Heart right ventricle (tissue), 16 donors: ENCODE results near the gene KCNH1. TPM values are rescaled to one million over a fixed set of nuclear protein-coding genes. Genes with fewer than 3 reads are reported as not detected.

Experiments
- ATAC-seq, 8 donors: fragments of 200-7000 bp; cut with Tn5 transposase; one replicate each; pipeline ENCODE4 v1.9.1; 2020; ENCODE audit warnings: mild to moderate bottlenecking in 8 of 8, moderate library complexity in 8 of 8, moderate number of reproducible peaks in 1 of 8
- DNase-seq, 2 donors: peaks; one replicate each; pipeline ENCODE4 v3.0.0-alpha.2; 2020
- H3K27ac ChIP-seq, 10 donors: fragments of 200-600 bp; sonication (generic) in 2 of 10; one replicate each; pipeline versions ENCODE4 v1.5.0 to v1.8.0; 2020 to 2022; ENCODE audit warnings: mild to moderate bottlenecking in 3 of 10
- H3K27me3 ChIP-seq, 7 donors: fragments of 200-600 bp; one replicate each; pipeline ENCODE4 v1.8.0; 2021 to 2022; ENCODE audit warnings: mild to moderate bottlenecking in 2 of 7
- H3K36me3 ChIP-seq, 9 donors: fragments of 200-600 bp; sonication (generic) in 1 of 9; one replicate each; pipeline versions ENCODE4 v1.5.0 to v1.8.0; 2020 to 2022; ENCODE audit warnings: mild to moderate bottlenecking in 2 of 9
- H3K4me1 ChIP-seq, 9 donors: fragments of 200-600 bp; sonication (generic) in 1 of 9; one replicate each; pipeline versions ENCODE4 v1.5.0 to v1.8.0; 2020 to 2022; ENCODE audit warnings: mild to moderate bottlenecking in 4 of 9
- H3K4me3 ChIP-seq, 10 donors: fragments of 200-600 bp; sonication (generic) in 2 of 10; one replicate each; pipeline versions ENCODE4 v1.5.0 to v1.8.0; 2020 to 2022; ENCODE audit warnings: mild to moderate bottlenecking in 7 of 10, moderate library complexity in 2 of 10
- H3K9me3 ChIP-seq, 11 donors: fragments of 200-600 bp in 10 of 11; sonication (generic) in 2 of 11; one replicate each; pipeline versions ENCODE4 v1.5.0 to v1.8.0; 2013 to 2022; ENCODE audit warnings: mild to moderate bottlenecking in 2 of 11, control low read depth in 1 of 11, moderate library complexity in 1 of 11
- whole genome bisulfite sequencing, 2 donors: extraction: QIAGEN DNeasy Blood & Tissue Kit; methylation state at CpG; one replicate each; pipeline ENCODE4 v1.1.7; 2013; ENCODE audit warnings: inconsistent platforms in 1 of 2; 5-methylcytosine and 5-hydroxymethylcytosine counted together
- intact Hi-C, 10 donors: fragments of 100-400 bp; cut with DNase I; formaldehyde crosslinking; loops; one replicate each; pipeline versions ENCODE4 v1.11.1 to v1.14.2; 2022
- polyA plus RNA-seq, 2 donors: library from polyadenylated mRNA; stranded (reverse); fragments of 200-250 nt; gene quantifications; one replicate each; pipeline ENCODE4 v1.2.3, GENCODE V29; 2013
- total RNA-seq, 10 donors: library from RNA; stranded (reverse); fragmentation: NEBNext Ultra II Directional in 3 of 10; extraction: Animal tissue kit (Norgen Biotek cat#: 25700) in 3 of 10; gene quantifications; one replicate each; pipeline versions ENCODE4 v1.2.1 to v1.2.4, GENCODE V29; 2021 to 2023
- TF ChIP-seq, protein P1 (sequence below), 9 donors: fragments of 200-600 bp; sonication (generic) in 2 of 9; IDR thresholded peaks; one replicate each; pipeline versions ENCODE4 v1.5.0 to v1.8.0; 2021 to 2022; ENCODE audit warnings: antibody characterized with exemption in 9 of 9, mild to moderate bottlenecking in 5 of 9, moderate library complexity in 1 of 9
- donor health status: Arrhythmogenic right ventricular cardiomyopathy.
- donor health status: ischemic (EF 13 %, LVEDD 7.1; RV severe dilation, severe dysfunction).
- donor health status: healthy with polysubstance abuse.
- donor health status: DM: no; HTN: yes; CAD: no.
- donor health status: DM: no; HTN: no; CAD: no.
- donor health status: ischemic (EF 25% LVEDD 6.9; RV normal size, moderate dysfunction).
- donor health status: ischemic (EF 25% LVEDD 5.7; RV mildly dilated, moderate dysfunction).
- donor health status: healthy.
- donor health status: DM: yes; HTN: yes; CAD: no.
- donor health status: Ischemic cardiomyopathy.
- donor health status: ischemic (EF 35%, LVEDD 5.7; RV mildly dilated, moderate dysfunction).
- donor health status: nonischemic (EF 11% LVEDD 7.7; RV severe dilation, severe dysfunction).
- donor health status: DM: yes; HTN: yes; CAD: no.
- donor health status: PGD.
- donor health status: ischemic (EF 29% LVEDD 5.4; RV normal size, mild dysfunction).
- donor health status: nonischemic (EF 23%, LVEDD 6.1; RV moderate dilation, normal function).

The KCNH1 gene
- total and polyA plus RNA-seq, 12 donors = 0.09 TPM; not detected in 11

DNA sequence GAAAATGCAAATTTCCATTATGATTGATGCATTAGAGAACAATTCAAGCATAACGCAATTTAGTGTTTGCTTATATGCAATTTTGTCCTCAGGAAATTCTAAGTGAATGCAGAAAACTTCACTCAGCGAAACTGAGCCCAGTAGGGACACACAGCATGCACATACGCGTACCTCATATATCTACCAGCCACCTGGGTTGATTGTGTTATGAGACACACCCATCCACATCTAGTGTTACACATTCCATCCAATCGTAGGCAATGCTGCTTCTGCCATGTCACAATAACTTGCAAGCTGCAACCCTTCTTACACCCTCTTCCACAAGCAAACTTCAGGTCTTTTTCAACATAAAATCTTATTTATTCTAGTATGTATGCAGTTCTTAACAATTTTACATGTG lies 492.4 kb downstream of the KCNH1 start:
- intact Hi-C loops = no loop called here
- Histone ChIP-seq H3K36me3 (no peaks in the 10 kb centered on the region), H3K4me3 (no peak overlapping the region), H3K27ac (no peak overlapping the region), H3K9me3 (no peaks in the 10 kb centered on the region), H3K4me1 (peaks cover 0 to 11% (median 3%) of the 10 kb centered on the region in 9 donors), H3K27me3 (no peaks in the 10 kb centered on the region)
- 84 to 89% methylated on average over 5 of the region's 5 CpGs for WGBS, 2 donors
- ATAC-seq = no peak
- no peak for DNase-seq
- TF ChIP-seq, protein P1, sequence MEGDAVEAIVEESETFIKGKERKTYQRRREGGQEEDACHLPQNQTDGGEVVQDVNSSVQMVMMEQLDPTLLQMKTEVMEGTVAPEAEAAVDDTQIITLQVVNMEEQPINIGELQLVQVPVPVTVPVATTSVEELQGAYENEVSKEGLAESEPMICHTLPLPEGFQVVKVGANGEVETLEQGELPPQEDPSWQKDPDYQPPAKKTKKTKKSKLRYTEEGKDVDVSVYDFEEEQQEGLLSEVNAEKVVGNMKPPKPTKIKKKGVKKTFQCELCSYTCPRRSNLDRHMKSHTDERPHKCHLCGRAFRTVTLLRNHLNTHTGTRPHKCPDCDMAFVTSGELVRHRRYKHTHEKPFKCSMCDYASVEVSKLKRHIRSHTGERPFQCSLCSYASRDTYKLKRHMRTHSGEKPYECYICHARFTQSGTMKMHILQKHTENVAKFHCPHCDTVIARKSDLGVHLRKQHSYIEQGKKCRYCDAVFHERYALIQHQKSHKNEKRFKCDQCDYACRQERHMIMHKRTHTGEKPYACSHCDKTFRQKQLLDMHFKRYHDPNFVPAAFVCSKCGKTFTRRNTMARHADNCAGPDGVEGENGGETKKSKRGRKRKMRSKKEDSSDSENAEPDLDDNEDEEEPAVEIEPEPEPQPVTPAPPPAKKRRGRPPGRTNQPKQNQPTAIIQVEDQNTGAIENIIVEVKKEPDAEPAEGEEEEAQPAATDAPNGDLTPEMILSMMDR (IDR thresholded peaks at IDR 0.05) = no peak

DNA sequence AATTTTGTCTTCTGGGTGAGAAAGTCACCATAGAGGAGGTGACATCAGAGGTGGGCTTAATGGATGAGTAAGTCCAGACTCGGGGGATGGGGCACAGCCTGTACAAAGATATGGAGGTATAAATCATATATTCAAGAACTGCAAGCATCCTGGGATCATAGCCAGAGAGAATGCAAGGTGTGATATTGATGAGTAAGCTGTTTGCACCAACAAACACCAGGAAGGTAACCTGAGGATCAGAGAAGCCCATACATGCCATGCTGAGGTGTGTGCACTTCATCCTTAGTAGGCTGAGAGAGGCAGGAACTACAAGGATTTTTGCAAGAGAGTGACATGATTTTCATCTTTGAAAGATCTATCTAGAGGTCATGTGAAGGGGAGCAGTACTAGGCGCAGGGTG lies 498.8 kb downstream of the KCNH1 start:
- Histone ChIP-seq H3K9me3 (no peaks in the 10 kb centered on the region), H3K27me3 (no peaks in the 10 kb centered on the region), H3K4me3 (no peak overlapping the region), H3K27ac (no peak overlapping the region), H3K4me1 (peaks cover 0 to 21% (median 9%) of the 10 kb centered on the region in 9 donors), H3K36me3 (no peaks in the 10 kb centered on the region)
- TF ChIP-seq, protein P1 (IDR thresholded peaks at IDR 0.05) = no peak
- WGBS, 2 donors = 89% methylated on average over 2 of the region's 2 CpGs
- ATAC-seq (no peak), DNase-seq (no peak)
- intact Hi-C loops = no loop called here

DNA sequence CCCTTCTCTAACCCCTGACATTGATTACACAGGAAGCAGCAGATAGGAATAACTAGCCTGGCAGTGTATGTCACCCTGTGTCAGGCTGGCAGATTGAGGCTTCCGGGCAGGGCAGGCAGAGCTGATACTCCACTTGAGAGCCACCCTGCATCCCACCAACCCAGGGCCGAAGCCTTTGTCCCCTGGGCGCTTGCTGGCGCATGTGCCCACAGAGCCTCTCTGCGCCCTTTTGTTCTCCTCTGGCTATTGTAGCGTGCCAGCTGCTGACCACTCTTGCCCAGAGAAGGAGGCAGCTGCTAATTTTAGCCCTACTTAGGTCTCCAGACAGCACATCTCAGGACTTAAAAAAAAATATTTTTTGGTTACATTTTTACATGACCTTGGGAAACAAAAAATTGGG lies 500.3 kb downstream of the KCNH1 start:
- DNase-seq = peak; percentile 22 to 25
- Histone ChIP-seq H3K27ac (peak overlapping the region in 9 of 10 donors; percentile 17 to 69 (median 38)), H3K9me3 (no peaks in the 10 kb centered on the region), H3K27me3 (no peaks in the 10 kb centered on the region), H3K36me3 (no peaks in the 10 kb centered on the region), H3K4me3 (no peak overlapping the region), H3K4me1 (peaks cover 0 to 21% (median 9%) of the 10 kb centered on the region in 9 donors)
- TF ChIP-seq, protein P1 (IDR thresholded peaks at IDR 0.05) = no peak
- 53 to 60% methylated on average over 6 of the region's 6 CpGs for WGBS, 2 donors
- intact Hi-C loops = no loop called here
- ATAC-seq = peak; percentile 52 to 93 (median 82)

DNA sequence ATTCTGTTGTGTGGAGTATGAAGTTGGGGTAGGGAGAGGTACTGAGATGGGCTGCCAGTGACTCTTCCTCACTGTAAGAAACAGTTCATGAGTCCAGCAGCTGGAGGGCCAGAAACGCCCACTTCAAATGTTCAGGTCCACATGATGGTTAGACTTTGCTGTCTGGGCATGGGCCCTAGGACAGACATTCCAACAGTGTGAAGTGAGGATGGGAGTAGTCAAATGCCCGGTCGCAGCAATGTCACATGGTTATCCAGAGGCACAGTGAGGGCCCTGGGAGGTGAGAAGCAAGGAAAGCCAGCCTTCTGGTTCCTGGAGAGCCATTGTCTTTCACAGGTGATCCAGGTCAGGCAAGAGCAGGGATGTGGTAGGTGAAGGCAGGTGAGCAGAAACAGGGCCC lies 500.8 kb downstream of the KCNH1 start:
- TF ChIP-seq, protein P1 (IDR thresholded peaks at IDR 0.05) = no peak
- Histone ChIP-seq H3K4me1 (peaks cover 0 to 23% (median 9%) of the 10 kb centered on the region in 9 donors), H3K27me3 (no peaks in the 10 kb centered on the region), H3K9me3 (no peaks in the 10 kb centered on the region), H3K27ac (peak overlapping the region in 4 of 10 donors; percentile 25 to 69 (median 64)), H3K4me3 (no peak overlapping the region), H3K36me3 (no peaks in the 10 kb centered on the region)
- DNase-seq (no peak), ATAC-seq (peak in 6 of 8 donors; percentile 21 to 59 (median 50))
- 67 to 77% methylated on average over 3 of the region's 3 CpGs for WGBS, 2 donors
- intact Hi-C loops = no loop called here
